GM18907 (cell line): ENCODE measurements around the gene NSMCE1.
A peak's percentile ranks its signal among the peaks of the same experiment; 100 is the strongest.

Experiments used
- ATAC-seq: cut with Tn5 transposase; IDR thresholded peaks from one replicate; pipeline ENCODE4 v1.9.1; 2021; ENCODE audit warnings: mild to moderate bottlenecking, moderate library complexity; ENCODE audit not compliant: unreplicated experiment

NSMCE1 gene

DNA sequence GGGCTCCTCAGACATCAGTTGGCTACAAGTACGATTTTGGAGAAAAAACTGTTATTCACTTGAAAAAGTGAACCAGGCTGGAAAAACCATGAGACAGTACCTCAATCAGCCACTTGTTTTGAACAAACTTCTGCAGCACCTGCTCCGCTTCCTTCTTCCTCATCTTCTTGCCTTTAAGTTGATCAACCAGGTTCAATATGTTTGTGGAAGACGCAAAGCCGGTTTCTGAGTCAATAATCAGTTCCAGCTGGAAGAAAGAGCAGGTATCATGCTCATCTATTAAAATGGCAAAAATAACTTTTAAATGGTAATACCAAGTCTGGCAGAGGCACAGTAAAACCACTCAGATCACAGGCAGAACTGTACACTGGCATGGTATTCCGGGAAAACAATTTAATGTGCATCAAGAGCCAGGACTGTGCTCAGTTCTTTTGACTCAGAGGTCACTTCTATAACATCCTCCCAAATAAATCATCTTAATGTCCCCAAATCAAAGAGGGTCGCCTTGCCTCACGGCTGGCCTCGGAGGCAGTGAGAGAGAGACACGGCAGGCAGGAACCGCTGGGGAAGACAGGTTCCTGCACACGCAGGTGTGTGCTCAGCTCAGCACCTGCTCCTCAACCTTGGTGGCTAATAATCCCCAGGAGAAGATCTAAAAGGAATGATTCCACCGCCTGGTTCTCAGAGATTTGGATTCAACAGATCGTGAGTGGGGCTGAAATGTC, 35.5 kb downstream of the NSMCE1 start:
- ATAC-seq = no peak

DNA sequence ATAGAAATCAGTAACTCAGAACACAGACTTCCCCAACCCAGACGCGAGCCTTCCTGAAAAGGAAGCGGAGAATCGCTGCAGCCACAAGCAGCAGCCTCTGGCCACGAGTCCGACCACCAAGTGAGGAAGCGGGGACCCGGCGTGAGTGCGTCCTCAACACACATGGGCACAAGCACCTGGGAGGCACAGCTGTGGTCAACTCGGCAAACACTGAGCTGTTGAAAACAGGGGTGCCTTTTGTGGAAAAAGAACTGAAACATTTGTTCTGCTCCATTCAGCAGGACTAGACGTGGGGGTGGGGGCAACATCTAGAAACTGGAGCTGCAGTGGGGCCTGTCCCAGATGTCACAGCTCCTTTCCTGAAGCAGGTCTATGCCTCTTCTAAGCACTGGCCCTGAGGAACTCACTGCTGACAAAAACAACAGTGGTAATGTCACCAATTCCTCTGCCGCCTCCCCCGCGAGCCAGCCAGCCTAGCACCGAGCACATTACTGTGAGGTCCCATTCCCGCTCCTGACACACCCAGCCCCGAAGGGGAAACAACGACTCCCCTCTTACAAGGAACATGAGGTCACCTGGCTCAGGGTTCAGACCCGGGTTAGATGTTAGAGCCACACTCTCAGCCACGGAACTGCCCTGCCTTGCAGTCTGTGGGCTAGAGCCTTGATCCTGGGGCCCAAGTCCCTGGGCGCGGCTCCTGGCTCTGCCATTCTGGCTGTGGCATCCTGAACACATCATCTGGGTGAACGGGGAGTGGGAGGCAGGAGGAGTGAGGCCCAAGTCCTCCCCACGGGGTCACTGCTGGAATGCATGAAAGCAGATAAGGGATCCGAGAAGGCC, 36.3 kb downstream of the NSMCE1 start:
- ATAC-seq = peak; percentile 70

DNA sequence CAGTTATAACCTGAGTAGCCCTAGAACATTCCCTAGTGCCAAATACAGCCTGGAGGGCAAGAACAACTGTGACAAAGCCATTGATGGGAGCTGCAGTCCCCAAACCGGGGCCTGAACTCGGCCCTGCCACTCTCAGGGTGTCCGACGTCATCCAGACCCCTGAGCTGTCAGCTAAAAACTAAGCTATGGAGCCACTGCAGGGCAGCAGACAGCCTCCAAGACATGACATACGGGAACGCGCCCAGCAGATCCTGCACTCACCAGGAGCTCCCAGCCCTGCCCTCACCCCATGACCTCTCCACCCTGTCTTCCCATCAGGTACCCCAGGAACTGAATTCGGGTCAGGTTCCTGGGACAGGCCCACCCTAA, 36.9 kb downstream of the NSMCE1 start:
- ATAC-seq = no peak

GRCh38 chr16:27230562-27231001, 38.0 kb downstream of the NSMCE1 start:
- ATAC-seq = no peak

- no peak for ATAC-seq
Observed at GRCh38 chr16:27229891-27230470, 38.6 kb downstream of the NSMCE1 start.

- no peak for ATAC-seq
Observed at GRCh38 chr16:27228621-27229501, 39.7 kb downstream of the NSMCE1 start.

DNA sequence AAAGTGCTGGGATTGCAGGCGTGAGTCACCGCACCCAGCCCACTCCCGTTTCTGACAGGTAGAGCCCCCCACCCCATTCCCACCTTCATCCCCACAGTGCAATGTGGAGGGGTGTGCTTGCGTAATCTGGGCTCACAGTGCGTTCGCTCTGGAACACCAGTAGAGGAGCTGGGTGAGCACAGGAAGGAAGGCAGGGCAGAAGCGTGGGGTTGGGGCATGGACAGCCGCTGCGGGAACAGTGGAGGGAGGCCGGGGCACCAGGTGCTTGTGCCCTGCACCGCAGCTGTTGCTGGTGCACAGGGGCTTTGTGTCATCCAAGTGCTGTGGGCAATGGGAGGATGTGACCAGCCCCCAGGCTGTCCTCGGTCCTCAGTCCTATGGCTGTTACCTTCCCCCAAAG, 40.5 kb downstream of the NSMCE1 start:
- ATAC-seq = no peak

- no peak for ATAC-seq
Observed at GRCh38 chr16:27226976-27227705, 41.4 kb downstream of the NSMCE1 start.

GRCh38 chr16:27226476-27226875, 42.1 kb downstream of the NSMCE1 start:
- ATAC-seq = no peak

DNA sequence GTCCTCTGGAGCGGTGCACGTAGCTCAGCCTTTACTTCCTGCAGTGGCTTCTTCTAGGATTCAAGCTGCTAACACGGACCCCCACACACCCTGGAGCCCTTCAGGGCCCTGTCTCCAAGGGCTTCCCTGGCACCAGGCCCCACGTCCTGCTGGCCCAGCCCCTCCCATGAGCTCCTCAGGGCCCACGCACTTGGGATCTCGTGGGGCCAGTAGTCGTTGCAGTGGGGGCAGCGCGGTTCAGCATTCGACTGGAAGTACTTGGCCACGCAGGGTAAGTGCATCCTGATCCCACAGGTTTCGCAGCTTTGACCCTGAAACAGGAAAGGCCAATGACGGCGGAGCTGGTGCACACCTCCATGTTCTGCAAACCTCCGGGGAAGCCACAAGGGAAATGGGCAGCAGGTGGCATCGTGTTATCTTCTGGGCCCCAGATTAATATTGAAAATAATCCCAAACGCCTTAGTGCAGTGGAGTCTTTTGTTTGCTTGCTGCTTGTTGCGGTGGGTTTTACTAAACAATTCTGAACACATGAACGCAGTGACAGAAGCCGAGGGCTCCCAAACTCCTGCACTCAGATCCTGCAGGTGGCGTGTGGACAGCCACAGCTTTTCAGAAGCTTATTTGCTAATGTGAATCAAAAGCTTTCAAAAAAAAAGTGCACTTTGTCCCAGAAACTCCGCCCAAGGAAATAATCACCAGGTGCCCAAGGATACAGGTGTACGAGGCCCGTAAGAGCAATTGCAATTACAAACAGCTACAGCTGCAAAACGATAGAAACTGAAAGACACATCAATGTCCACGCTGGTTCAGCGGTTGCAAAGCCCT, 42.8 kb downstream of the NSMCE1 start:
- ATAC-seq = no peak

GRCh38 chr16:27224741-27225300, 43.8 kb downstream of the NSMCE1 start:
- no peak for ATAC-seq

DNA sequence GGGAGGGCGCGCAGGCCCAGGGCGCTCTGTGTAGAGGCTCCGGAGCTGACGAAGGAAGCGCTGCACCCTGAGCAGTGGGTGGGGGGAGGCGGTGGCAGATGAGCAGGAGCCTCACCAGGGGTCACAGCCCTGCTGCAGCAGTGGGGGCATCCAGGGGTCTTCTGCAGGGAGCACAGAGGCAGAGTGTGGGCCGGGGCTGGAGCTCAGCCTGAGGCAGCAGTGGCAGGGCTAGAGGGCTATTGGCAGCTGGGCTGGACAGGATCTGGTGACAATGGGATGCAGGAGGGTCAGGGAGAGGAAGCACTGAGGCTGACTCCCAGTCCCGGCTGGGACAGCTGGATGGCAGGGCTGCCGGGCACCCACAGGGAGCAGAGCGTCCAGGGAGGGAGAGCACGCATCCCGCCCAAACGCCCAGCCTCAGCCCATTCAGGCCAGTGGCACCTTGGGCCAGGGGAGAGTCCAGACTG, 44.3 kb downstream of the NSMCE1 start:
- ATAC-seq = no peak

DNA sequence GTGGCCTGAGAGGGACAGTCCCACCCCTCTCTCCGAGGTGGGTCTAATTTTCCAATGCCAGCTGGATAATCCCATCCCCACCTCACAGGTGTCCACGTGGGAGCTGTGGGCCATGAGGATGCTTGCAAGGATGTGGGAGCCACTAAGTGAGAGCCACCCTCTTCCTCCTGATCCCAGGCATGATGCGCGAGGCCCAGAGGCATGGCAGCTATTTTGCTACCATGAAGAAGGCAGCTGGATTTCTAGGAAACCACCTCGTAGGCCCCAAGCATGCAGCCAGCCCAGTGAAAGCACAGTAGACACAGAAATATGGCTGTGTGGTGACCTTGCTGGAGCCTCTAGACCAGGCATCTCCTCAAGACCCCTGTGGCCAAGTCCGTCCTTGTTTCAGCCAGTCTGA, 44.9 kb downstream of the NSMCE1 start:
- no peak for ATAC-seq

GRCh38 chr16:27223226-27223610, 45.4 kb downstream of the NSMCE1 start:
- no peak for ATAC-seq

- ATAC-seq = no peak
Observed at GRCh38 chr16:27222249-27223225, 46.0 kb downstream of the NSMCE1 start.

DNA sequence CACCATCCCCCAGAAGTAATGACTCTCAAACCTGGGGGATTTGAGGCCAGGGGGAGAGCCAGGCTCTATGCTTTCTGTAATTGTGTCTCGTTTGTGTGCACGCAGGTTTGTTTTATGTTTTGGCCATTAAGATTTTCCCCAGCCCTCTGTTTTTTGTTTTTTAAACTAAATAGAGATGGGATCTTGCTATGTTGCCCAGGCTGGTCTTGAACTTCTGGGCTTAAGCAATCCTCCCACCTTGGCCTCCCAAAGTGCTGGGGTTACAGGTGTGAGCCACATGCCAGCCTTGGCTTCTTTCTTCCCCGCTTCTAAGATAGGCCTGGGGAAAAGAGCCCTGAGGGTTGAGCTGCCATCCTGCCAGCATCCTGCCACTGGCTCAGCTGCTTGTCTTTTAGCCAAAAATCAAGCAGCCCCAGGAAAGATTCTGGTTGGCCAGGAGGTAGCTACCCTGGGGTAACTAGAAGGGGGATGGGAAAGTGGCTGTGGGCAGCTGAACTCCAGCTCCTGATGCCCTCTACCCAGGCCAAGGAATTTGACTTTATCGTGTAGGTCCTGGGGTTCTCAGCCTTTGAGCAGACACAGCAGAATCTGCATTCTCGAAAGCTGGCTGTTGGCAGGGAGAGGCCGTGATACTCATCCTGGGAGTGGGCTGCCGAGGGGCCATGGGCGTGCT, 46.9 kb downstream of the NSMCE1 start:
- no peak for ATAC-seq

DNA sequence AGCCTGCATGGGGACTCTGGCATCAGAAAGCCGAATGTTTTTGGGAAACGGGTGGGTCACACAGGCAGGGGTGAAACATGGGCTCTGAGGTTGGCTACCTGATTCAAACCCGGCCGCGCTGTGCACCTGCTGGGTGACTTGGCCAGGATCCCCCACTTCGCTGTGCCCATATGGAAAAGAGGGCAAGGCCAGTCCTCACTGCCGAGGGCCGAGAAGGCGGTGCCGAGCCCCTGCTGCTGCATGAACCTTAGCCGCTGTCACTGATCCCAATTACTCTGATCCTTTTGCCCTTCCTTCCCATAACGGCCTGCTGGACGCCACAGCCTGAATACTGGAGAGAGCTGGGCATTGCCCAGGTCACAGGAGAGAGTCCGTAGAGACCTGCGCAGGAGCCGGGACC, 47.6 kb downstream of the NSMCE1 start:
- no peak for ATAC-seq
